Right lobe of liver (tissue), 6 donors: ENCODE data around the gene KRIT1. TPM values are rescaled to one million over a fixed set of nuclear protein-coding genes. Genes with fewer than 3 reads are reported as not detected.

ENCODE experiments used
- ATAC-seq, 4 donors: fragments of 200-7000 bp; cut with Tn5 transposase; one replicate each; pipeline ENCODE4 v1.9.1; 2020; ENCODE audit warnings: mild to moderate bottlenecking in 4 of 4, moderate library complexity in 4 of 4
- DNase-seq, 3 donors: peaks; one replicate each; pipeline ENCODE4 v3.0.0-alpha.2; 2020
- H3K27ac ChIP-seq, 3 donors: fragments of 200-600 bp; one replicate each; pipeline ENCODE4 v1.8.0; 2022
- H3K27me3 ChIP-seq, 2 donors: fragments of 200-600 bp; one replicate each; pipeline ENCODE4 v1.8.0; 2022
- H3K36me3 ChIP-seq, 4 donors: fragments of 200-600 bp; sonication (generic) in 1 of 4; one replicate each; pipeline versions ENCODE4 v1.5.1 to v1.8.0; 2017 to 2022; ENCODE audit warnings: control low read depth in 1 of 4
- H3K4me1 ChIP-seq, 4 donors: fragments of 200-600 bp; sonication (generic) in 1 of 4; one replicate each; pipeline versions ENCODE4 v1.5.1 to v1.8.0; 2017 to 2022; ENCODE audit warnings: control low read depth in 1 of 4
- H3K4me3 ChIP-seq, 3 donors: fragments of 200-600 bp; one replicate each; pipeline ENCODE4 v1.8.0; 2022
- H3K9me3 ChIP-seq, 4 donors: fragments of 200-600 bp; sonication (generic) in 1 of 4; one replicate each; pipeline versions ENCODE4 v1.5.1 to v1.8.0; 2017 to 2022; ENCODE audit warnings: control low read depth in 1 of 4
- POLR2A ChIP-seq: fragments of 450-650 bp; IDR thresholded peaks from one replicate; pipeline ENCODE4 v1.6.1; 2017; ENCODE audit warnings: antibody characterized with exemption, mild to moderate bottlenecking
- WGBS: methylation state at CpG from one replicate; pipeline ENCODE4 v1.1.6; 2018; ENCODE audit warnings: low coverage, low lambda C conversion rate; ENCODE audit not compliant: insufficient coverage; ENCODE audit errors: missing lambda C conversion rate; 5-methylcytosine and 5-hydroxymethylcytosine counted together
- intact Hi-C, 2 donors: fragments of 100-400 bp; cut with DNase I; formaldehyde crosslinking; loops; one replicate each; pipeline versions ENCODE4 v1.11.2 to v1.14.1; 2022
- total RNA-seq, 6 experiments: library from RNA; depleted of rRNA in 2 of 6; stranded (reverse); fragments of >200 nt in 2 of 6; fragmentation: NEBNext Ultra II Directional in 3 of 6; extraction: Animal tissue kit (Norgen Biotek cat#: 25700) in 3 of 6; gene quantifications; one replicate each; pipeline versions ENCODE4 v1.1.0 to v1.2.4, GENCODE V29; 2016 to 2023
- TF ChIP-seq, protein P1 (sequence below), 4 donors: fragments of 200-600 bp in 3 of 4; fragments of 450-650 bp in 1 of 4; IDR thresholded peaks; one replicate each; pipeline versions ENCODE4 v1.5.1 to v1.8.0; 2016 to 2022; ENCODE audit warnings: antibody characterized with exemption in 4 of 4, mild to moderate bottlenecking in 2 of 4
- donor health status: DM: no; HTN: yes; CAD: no.
- donor health status: DM: no; HTN: no; CAD: no.
- donor health status: DM: no; HTN: no; CAD: no.
- donor health status: DM: no; HTN: yes; CAD: no.
- donor health status: DM: no; HTN: yes; CAD: no.

The KRIT1 gene
- total RNA-seq, 6 experiments from 2014 or later = 15.9 to 32.3 (median 22.6) TPM

GRCh38 chr7:92246360-92247101, 817 bp upstream of the KRIT1 start:
- Histone ChIP-seq H3K27me3 (no peaks in the 10 kb centered on the region), H3K36me3 (no peaks in the 10 kb centered on the region), H3K9me3 (no peaks in the 10 kb centered on the region), H3K4me3 (peak overlapping the region; percentile 81 to 90 (median 87)), H3K27ac (peak overlapping the region; percentile 84 to 88 (median 85)), H3K4me1 (peaks cover 0 to 24% (median 4%) of the 10 kb centered on the region in 4 donors)
- peak in 1 of 3 donors; percentile 46 for DNase-seq
- WGBS = under 1% methylated on average over 25 of the region's 35 CpGs
- no peak for TF ChIP-seq POLR2A
- TF ChIP-seq, protein P1, sequence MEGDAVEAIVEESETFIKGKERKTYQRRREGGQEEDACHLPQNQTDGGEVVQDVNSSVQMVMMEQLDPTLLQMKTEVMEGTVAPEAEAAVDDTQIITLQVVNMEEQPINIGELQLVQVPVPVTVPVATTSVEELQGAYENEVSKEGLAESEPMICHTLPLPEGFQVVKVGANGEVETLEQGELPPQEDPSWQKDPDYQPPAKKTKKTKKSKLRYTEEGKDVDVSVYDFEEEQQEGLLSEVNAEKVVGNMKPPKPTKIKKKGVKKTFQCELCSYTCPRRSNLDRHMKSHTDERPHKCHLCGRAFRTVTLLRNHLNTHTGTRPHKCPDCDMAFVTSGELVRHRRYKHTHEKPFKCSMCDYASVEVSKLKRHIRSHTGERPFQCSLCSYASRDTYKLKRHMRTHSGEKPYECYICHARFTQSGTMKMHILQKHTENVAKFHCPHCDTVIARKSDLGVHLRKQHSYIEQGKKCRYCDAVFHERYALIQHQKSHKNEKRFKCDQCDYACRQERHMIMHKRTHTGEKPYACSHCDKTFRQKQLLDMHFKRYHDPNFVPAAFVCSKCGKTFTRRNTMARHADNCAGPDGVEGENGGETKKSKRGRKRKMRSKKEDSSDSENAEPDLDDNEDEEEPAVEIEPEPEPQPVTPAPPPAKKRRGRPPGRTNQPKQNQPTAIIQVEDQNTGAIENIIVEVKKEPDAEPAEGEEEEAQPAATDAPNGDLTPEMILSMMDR (IDR thresholded peaks at IDR 0.05) = no peak
- intact Hi-C loops = no loop called here
- ATAC-seq = peak; percentile 21 to 42 (median 24)

DNA sequence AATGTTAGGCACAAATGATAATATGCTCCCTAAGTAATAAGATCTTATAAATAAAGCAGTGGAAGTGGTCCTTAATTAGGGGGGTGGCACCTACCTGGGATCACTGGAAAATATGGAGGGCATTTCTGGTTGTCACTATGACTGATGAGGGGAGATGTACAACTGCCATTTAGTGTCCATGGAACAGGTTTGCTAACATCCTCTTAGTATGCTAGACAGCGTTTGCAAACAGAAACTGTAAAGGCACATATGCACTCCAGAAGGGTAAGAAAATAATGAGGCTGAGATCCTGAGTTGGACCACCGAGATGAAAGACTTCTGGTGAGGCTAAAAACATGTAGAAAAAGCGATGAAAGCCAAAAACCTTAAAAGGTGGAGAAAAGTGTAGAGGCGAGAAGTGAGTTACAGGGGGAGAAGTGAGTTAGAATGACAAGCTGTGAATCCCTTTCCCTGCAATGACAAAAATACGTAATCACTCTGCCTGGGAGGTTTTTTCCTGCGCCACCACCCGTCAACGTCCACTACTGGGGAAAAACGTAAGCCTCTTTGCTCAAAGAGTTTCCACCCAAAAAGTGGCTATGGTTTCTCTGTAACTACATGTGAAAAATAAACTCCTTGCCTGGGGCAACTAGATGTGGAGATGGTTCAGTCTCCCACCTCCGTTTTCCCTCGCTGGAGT, 767 bp downstream of the KRIT1 start:
- Histone ChIP-seq H3K9me3 (no peaks in the 10 kb centered on the region), H3K36me3 (peaks cover 0 to 16% (median 2%) of the 10 kb centered on the region in 4 donors), H3K4me1 (peaks cover 0 to 24% (median 4%) of the 10 kb centered on the region in 4 donors), H3K27me3 (no peaks in the 10 kb centered on the region), H3K27ac (peak overlapping the region; percentile 84 to 88 (median 85)), H3K4me3 (peak overlapping the region; percentile 81 to 90 (median 87))
- TF ChIP-seq POLR2A = no peak
- TF ChIP-seq, protein P1 (IDR thresholded peaks at IDR 0.05) = no peak
- DNase-seq = no peak
- peak; percentile 16 to 38 (median 30) for ATAC-seq
- intact Hi-C loops = no loop called here
- WGBS = 0% methylated on average over 11 of the region's 11 CpGs

DNA sequence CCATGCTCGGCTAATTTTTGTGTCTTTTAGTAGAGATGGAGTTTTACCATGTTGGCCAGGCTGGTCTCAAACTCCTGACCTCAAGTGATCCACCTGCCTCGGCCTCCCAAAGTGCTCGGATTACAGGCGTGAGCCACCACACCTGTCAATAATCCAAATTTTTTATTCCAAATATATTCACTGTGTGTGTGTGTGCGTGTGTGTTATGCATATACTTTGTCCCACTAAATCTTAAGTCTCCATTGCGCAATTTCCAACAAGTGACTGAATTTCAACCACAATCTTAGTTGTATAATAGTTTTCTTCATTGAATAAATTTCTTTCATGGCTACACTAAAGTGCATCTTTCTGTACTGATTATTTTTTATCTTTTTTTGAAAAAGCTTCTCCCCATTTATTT, 2.7 kb downstream of the KRIT1 start:
- H3K4me3 ChIP-seq = no peak overlapping the region
- WGBS = 94% methylated on average over 5 of the region's 6 CpGs
- H3K36me3 ChIP-seq = peaks cover 0 to 28% (median 4%) of the 10 kb centered on the region in 4 donors
- ATAC-seq (no peak), DNase-seq (no peak)
- intact Hi-C loops = no loop called here
- no peak for TF ChIP-seq POLR2A
- TF ChIP-seq, protein P1 (IDR thresholded peaks at IDR 0.05) = no peak
- H3K27ac ChIP-seq = no peak overlapping the region
- H3K4me1 ChIP-seq = peaks cover 0 to 24% (median 4%) of the 10 kb centered on the region in 4 donors
- H3K9me3 ChIP-seq = no peaks in the 10 kb centered on the region
- no peaks in the 10 kb centered on the region for H3K27me3 ChIP-seq

GRCh38 chr7:92230547-92230946, 15.2 kb downstream of the KRIT1 start:
- no peaks in the 10 kb centered on the region for H3K9me3 ChIP-seq
- H3K4me3 ChIP-seq = no peak overlapping the region
- WGBS = 68% methylated on average over 2 of the region's 2 CpGs
- DNase-seq (no peak), ATAC-seq (no peak)
- H3K27ac ChIP-seq = no peak overlapping the region
- TF ChIP-seq, protein P1 (IDR thresholded peaks at IDR 0.05) = no peak
- no peak for TF ChIP-seq POLR2A
- no peaks in the 10 kb centered on the region for H3K4me1 ChIP-seq
- intact Hi-C loops = no loop called here
- peaks cover 0 to 47% (median 16%) of the 10 kb centered on the region in 4 donors for H3K36me3 ChIP-seq
- H3K27me3 ChIP-seq = no peaks in the 10 kb centered on the region
